Activated B cell treated with CpG ODN at 0.5 μM for 24 hours (primary cell): ENCODE data around the gene TMEM147. TPM values are rescaled to one million over a fixed set of nuclear protein-coding genes. Genes with fewer than 3 reads are reported as not detected.
A peak's percentile ranks its signal among the peaks of the same experiment; 100 is the strongest.
"Not testable (repeated sequence)": the region's sequence is repeated elsewhere in the genome, so short reads cannot be mapped to it uniquely, and the experiment has no call there.

Experiments
- ATAC-seq: fragments of 200-7000 bp; cut with Tn5 transposase; one replicate; pipeline ENCODE4 v1.10.0; 2021; ENCODE audit warnings: low read depth, mild to moderate bottlenecking, moderate library complexity
- CTCF ChIA-PET: fragments of 350-600 bp; sonication (Branson Sonifier 250); formaldehyde crosslinking; loops from one replicate; lab custom pipeline; 2021; ENCODE audit warnings: antibody characterized with exemption; lab: Charles Lee
- POLR2A ChIA-PET: fragments of 350-600 bp; sonication (Branson Sonifier 250); formaldehyde crosslinking; loops from one replicate; lab custom pipeline; 2021; ENCODE audit warnings: antibody characterized with exemption; lab: Charles Lee
- DNase-seq: peaks from one replicate; pipeline ENCODE4 v3.0.0; 2022
- H3K27ac Mint-ChIP-seq: one replicate; pipeline ENCODE4 v1.8.0; 2020; ENCODE audit warnings: mixed read lengths
- H3K27me3 Mint-ChIP-seq: one replicate; pipeline ENCODE4 v1.8.0; 2021; ENCODE audit warnings: mixed read lengths
- H3K36me3 Mint-ChIP-seq: one replicate; pipeline ENCODE4 v1.8.0; 2021; ENCODE audit warnings: low read depth, mixed read lengths
- H3K4me1 Mint-ChIP-seq: one replicate; pipeline ENCODE4 v1.8.0; 2021; ENCODE audit warnings: mixed read lengths
- H3K4me3 Mint-ChIP-seq: one replicate; pipeline ENCODE4 v1.8.0; 2020; ENCODE audit warnings: mild to moderate bottlenecking, mixed read lengths
- H3K9me3 Mint-ChIP-seq: one replicate; pipeline ENCODE4 v1.8.0; 2020; ENCODE audit warnings: mixed read lengths
- intact Hi-C: fragments of 100-400 bp; cut with micrococcal nuclease; formaldehyde crosslinking; loops from one replicate; pipeline ENCODE4 v1.15.1; 2024
- total RNA-seq: library from RNA; stranded (reverse); gene quantifications from 2 replicates; pipeline ENCODE4 v1.2.3, GENCODE V29; 2022
- TF ChIP-seq, protein P1 (sequence below): fragments of 200-600 bp; IDR thresholded peaks from one replicate; pipeline ENCODE4 v1.8.0; 2022; ENCODE audit warnings: antibody characterized with exemption, mild to moderate bottlenecking

TMEM147 gene
- total RNA-seq, 1 donor from 2014 or later: 46.9 TPM

DNA sequence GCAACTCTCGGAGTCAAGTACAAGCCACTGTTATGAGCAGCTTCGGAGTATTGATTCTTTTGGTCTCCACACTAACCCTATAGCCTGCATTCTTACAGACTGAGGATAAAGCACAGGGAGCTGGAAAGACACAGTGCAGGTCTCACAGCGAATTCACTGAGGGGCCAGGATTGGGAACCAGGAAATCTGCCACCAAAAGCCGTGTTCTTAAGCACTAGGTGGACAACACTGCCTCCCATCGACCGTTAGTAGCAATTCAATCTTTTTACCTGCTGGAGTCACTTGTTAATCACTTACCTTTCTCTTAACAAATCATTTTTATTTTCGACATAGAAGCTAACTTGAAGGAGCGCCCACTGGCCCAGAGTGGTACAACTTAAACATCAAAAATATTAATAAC, 46.8 kb downstream of the TMEM147 start:
- H3K4me3 Mint-ChIP-seq: no peak overlapping the region
- ChIA-PET CTCF (interaction anchor here (1.1 to 3.6 kb wide), 4 partner anchors 43 to 239 kb away, joined by 3 to 22 read pairs (median 12); partner anchors contain the start of gene DMKN), POLR2A (no interaction called here)
- TF ChIP-seq, protein P1, sequence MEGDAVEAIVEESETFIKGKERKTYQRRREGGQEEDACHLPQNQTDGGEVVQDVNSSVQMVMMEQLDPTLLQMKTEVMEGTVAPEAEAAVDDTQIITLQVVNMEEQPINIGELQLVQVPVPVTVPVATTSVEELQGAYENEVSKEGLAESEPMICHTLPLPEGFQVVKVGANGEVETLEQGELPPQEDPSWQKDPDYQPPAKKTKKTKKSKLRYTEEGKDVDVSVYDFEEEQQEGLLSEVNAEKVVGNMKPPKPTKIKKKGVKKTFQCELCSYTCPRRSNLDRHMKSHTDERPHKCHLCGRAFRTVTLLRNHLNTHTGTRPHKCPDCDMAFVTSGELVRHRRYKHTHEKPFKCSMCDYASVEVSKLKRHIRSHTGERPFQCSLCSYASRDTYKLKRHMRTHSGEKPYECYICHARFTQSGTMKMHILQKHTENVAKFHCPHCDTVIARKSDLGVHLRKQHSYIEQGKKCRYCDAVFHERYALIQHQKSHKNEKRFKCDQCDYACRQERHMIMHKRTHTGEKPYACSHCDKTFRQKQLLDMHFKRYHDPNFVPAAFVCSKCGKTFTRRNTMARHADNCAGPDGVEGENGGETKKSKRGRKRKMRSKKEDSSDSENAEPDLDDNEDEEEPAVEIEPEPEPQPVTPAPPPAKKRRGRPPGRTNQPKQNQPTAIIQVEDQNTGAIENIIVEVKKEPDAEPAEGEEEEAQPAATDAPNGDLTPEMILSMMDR: no peak
- no peak for DNase-seq
- no peaks in the 10 kb centered on the region for H3K36me3 Mint-ChIP-seq
- no peak overlapping the region for H3K27ac Mint-ChIP-seq
- peak; percentile 54 for ATAC-seq
- H3K9me3 Mint-ChIP-seq: no peaks in the 10 kb centered on the region
- intact Hi-C loops: loop anchor here (1.0 to 2.0 kb wide), 4 partner anchors 43 to 525 kb away; no protein-coding TSS in a partner anchor
- H3K27me3 Mint-ChIP-seq: no peaks in the 10 kb centered on the region
- H3K4me1 Mint-ChIP-seq: no peaks in the 10 kb centered on the region

DNA sequence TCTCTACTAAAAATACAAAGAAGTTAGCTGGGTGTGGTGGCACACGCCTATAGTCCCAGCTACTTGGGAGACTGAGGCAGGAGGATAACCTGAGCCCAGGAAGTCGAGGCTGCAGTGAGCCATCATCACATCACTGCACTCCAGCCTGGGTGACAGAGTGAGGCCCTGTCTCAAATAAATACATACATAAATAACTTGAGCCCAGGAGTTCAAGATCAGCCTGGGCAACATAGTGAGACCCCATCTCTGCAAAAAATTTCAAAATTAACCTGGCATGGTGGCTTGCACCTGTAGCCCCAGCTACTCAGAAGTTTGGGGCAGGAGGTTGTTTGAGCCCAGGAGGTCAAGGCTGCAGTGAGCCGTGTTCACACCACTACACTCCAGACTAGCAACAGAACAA, 49.6 kb downstream of the TMEM147 start:
- H3K27me3 Mint-ChIP-seq, POLR2A ChIA-PET, DNase-seq, H3K36me3 Mint-ChIP-seq, ATAC-seq, H3K4me3 Mint-ChIP-seq, H3K4me1 Mint-ChIP-seq, intact Hi-C loops, H3K27ac Mint-ChIP-seq, H3K9me3 Mint-ChIP-seq, CTCF ChIA-PET: not testable (repeated sequence)

DNA sequence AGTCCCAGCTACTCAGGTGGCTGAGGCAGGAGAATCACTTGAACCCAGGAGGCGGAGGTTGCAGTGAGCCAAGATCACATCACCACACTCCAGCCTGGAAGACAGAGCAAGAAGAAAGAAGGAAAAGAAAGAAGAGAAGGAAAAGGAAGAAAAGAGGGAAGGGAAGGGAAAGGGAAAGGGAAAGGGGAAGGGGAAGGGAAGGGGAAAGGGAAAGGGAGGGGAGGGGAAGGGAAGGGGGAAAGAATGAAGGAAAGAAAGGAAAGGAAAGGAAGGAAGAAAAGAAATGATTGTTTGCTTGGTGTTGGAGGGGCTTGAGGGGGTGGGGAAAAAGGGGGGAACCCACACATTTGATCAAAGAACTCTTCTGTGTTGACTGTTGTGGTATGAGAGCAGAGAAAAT, 50.5 kb downstream of the TMEM147 start:
- ChIA-PET POLR2A (no interaction called here), CTCF (no interaction called here)
- no peak for DNase-seq
- no peaks in the 10 kb centered on the region for H3K36me3 Mint-ChIP-seq
- H3K4me1 Mint-ChIP-seq: no peaks in the 10 kb centered on the region
- no peaks in the 10 kb centered on the region for H3K9me3 Mint-ChIP-seq
- no peak for ATAC-seq
- TF ChIP-seq, protein P1: no peak
- no peak overlapping the region for H3K4me3 Mint-ChIP-seq
- peaks cover 7% of the 10 kb centered on the region for H3K27me3 Mint-ChIP-seq
- no peak overlapping the region for H3K27ac Mint-ChIP-seq
- intact Hi-C loops: no loop called here

DNA sequence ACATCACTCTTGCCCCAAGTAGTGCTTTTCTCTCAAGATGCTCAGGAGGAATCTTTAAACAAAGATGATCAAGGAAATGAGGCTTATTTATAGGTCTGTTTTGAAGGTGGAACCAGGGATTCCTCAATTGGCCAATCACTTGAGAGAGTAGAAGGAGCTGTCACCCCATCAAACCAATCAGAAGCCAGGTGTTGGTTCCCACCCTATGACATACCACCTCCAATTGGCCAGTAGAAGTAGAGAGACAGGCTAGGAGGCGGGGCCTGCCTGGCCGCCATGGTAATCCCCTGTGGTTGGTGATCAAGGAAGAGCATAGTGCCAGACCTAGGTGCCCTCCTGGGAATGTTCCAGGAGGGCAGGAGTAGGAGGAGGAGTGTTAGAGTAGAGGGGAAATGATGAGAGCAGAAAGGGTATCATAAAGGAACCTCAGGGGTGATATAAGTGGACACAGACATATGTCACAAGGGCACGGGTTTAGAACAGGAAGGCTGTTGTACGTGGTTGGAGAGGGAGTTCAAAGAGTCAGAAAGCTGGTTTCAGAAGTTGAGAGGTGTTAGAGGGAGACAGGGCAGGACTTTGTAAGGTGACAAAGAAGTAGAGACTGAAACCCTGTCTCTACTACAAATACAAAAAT, 51.1 kb downstream of the TMEM147 start:
- no peak overlapping the region for H3K4me3 Mint-ChIP-seq
- ATAC-seq (no peak), DNase-seq (no peak)
- intact Hi-C loops: no loop called here
- no peak overlapping the region for H3K27ac Mint-ChIP-seq
- ChIA-PET POLR2A (no interaction called here), CTCF (interaction anchor here (2.0 kb wide), 1 partner anchor 86 kb away, joined by 7 read pairs; no protein-coding TSS in a partner anchor)
- H3K9me3 Mint-ChIP-seq: no peaks in the 10 kb centered on the region
- H3K36me3 Mint-ChIP-seq: no peaks in the 10 kb centered on the region
- H3K4me1 Mint-ChIP-seq: no peaks in the 10 kb centered on the region
- TF ChIP-seq, protein P1: no peak
- H3K27me3 Mint-ChIP-seq: peaks cover 10% of the 10 kb centered on the region

Other genes starting within 250 kb of the TMEM147 start
- 920 and 1,096 TPM in 2 replicates for gene CD22, start 216.4 kb upstream of the TMEM147 start, total RNA-seq
- gene FFAR1, start 197.7 kb upstream of the TMEM147 start, total RNA-seq: 5.1 and 6.0 TPM in 2 replicates
- 0.16 TPM in 1 of 2 replicates, not detected in the other for gene FFAR3, start 187.2 kb upstream of the TMEM147 start, total RNA-seq
- not detected in 2 replicates for gene GPR42, start 174.6 kb upstream of the TMEM147 start, total RNA-seq
- not detected in 2 replicates for gene FFAR2, start 97.4 kb upstream of the TMEM147 start, total RNA-seq
- gene KRTDAP, start 55.2 kb upstream of the TMEM147 start, total RNA-seq: not detected in 2 replicates
- gene DMKN, start 32.0 kb upstream of the TMEM147 start, total RNA-seq: 1.5 and 1.7 TPM in 2 replicates
- gene SBSN, start 17.3 kb upstream of the TMEM147 start, total RNA-seq: not detected in 2 replicates
- gene GAPDHS, start 12.2 kb upstream of the TMEM147 start, total RNA-seq: not detected in 2 replicates
- gene ATP4A, start 18.0 kb downstream of the TMEM147 start, total RNA-seq: not detected in 2 replicates
- gene PMIS2, start 40.5 kb downstream of the TMEM147 start, total RNA-seq: not detected in 2 replicates
- gene HAUS5, start 67.1 kb downstream of the TMEM147 start, total RNA-seq: 31.5 and 36.1 TPM in 2 replicates
- 73.6 and 76.1 TPM in 2 replicates for gene RBM42, start 83.4 kb downstream of the TMEM147 start, total RNA-seq
- gene ETV2, start 96.1 kb downstream of the TMEM147 start, total RNA-seq: 0.32 TPM in 1 of 2 replicates, not detected in the other
- gene COX6B1, start 102.7 kb downstream of the TMEM147 start, total RNA-seq: 334 and 401 TPM in 2 replicates
- gene UPK1A, start 120.9 kb downstream of the TMEM147 start, total RNA-seq: not detected in 2 replicates
- 16.4 and 21.4 TPM in 2 replicates for gene ZBTB32, start 158.9 kb downstream of the TMEM147 start, total RNA-seq
- gene KMT2B, start 172.4 kb downstream of the TMEM147 start, total RNA-seq: 65.6 and 65.8 TPM in 2 replicates
- gene IGFLR1, start 196.8 kb downstream of the TMEM147 start, total RNA-seq: 130 and 133 TPM in 2 replicates
- gene U2AF1L4, start 199.8 kb downstream of the TMEM147 start, total RNA-seq: 41.0 and 46.1 TPM in 2 replicates
- gene PSENEN, start 200.0 kb downstream of the TMEM147 start, total RNA-seq: 45.0 and 45.6 TPM in 2 replicates
- gene LIN37, start 202.9 kb downstream of the TMEM147 start, total RNA-seq: 12.2 and 14.3 TPM in 2 replicates
- not detected in 2 replicates for gene HSPB6, start 211.4 kb downstream of the TMEM147 start, total RNA-seq
- gene PROSER3, start 212.6 kb downstream of the TMEM147 start, total RNA-seq: 43.7 and 60.5 TPM in 2 replicates
- gene ARHGAP33, start 229.9 kb downstream of the TMEM147 start, total RNA-seq: 9.3 and 15.0 TPM in 2 replicates